Nephron (organoid): ENCODE data around the gene ITM2C.

ENCODE experiments used
- H3K27ac Mint-ChIP-seq, 3 experiments: 2 replicates each; pipeline ENCODE4 v1.8.0; 2020; ENCODE audit warnings: mixed read lengths in 3 of 3, mild to moderate bottlenecking in 2 of 3, moderate library complexity in 1 of 3
- H3K27me3 Mint-ChIP-seq: 2 replicates; pipeline ENCODE4 v1.8.0; 2021; ENCODE audit warnings: low read depth, mild to moderate bottlenecking, moderate library complexity, mixed read lengths
- H3K36me3 Mint-ChIP-seq: 2 replicates; pipeline ENCODE4 v1.8.0; 2020; ENCODE audit warnings: low read depth, mixed read lengths
- H3K4me1 Mint-ChIP-seq: 2 replicates; pipeline ENCODE4 v1.8.0; 2020; ENCODE audit warnings: mixed read lengths
- H3K4me3 Mint-ChIP-seq, 3 experiments: 2 replicates each; pipeline ENCODE4 v1.8.0; 2020; ENCODE audit warnings: mild to moderate bottlenecking in 3 of 3, mixed read lengths in 3 of 3, moderate library complexity in 2 of 3
- H3K9me3 Mint-ChIP-seq: 2 replicates; pipeline ENCODE4 v1.8.0; 2020; ENCODE audit warnings: mixed read lengths
- TF ChIP-seq, protein P1 (sequence below), 3 experiments: fragments of 200-600 bp; sonication (generic); IDR thresholded peaks; one replicate each; pipeline ENCODE4 v1.5.0; 2021; ENCODE audit warnings: antibody characterized with exemption in 3 of 3; ENCODE audit not compliant: unreplicated experiment in 3 of 3

Gene ITM2C

DNA sequence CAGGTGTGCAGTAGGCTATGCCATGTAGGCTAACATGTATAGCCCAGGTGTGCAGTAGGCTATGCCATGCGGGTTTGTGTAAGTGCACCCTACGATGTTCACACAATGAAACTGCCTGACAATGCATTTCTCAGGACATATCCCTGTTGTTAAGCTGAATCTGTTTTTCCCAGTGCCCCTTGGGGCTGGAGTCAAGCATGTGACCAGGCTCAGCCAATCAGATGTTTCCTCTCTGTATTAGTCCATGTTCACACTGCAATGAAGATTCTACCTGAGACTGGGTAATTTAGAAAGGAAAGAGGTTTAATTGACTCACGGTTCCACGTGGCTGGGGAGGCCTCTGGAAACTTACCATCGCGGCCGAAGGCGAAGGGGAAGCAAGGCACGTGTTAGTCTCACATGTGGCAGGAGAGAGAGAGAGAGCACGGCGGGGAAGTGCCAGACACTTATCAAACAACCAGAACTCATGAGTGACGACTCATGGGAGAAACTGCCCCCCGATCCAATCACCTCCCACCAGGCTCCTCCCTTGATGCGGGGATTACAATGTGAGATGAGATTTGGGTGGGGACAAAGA lies 24.2 kb downstream of the ITM2C start:
- H3K4me3 Mint-ChIP-seq: no peak overlapping the region
- H3K36me3 Mint-ChIP-seq: peaks cover 3% of the 10 kb centered on the region
- H3K4me1 Mint-ChIP-seq: peaks cover 14% of the 10 kb centered on the region
- TF ChIP-seq, protein P1, sequence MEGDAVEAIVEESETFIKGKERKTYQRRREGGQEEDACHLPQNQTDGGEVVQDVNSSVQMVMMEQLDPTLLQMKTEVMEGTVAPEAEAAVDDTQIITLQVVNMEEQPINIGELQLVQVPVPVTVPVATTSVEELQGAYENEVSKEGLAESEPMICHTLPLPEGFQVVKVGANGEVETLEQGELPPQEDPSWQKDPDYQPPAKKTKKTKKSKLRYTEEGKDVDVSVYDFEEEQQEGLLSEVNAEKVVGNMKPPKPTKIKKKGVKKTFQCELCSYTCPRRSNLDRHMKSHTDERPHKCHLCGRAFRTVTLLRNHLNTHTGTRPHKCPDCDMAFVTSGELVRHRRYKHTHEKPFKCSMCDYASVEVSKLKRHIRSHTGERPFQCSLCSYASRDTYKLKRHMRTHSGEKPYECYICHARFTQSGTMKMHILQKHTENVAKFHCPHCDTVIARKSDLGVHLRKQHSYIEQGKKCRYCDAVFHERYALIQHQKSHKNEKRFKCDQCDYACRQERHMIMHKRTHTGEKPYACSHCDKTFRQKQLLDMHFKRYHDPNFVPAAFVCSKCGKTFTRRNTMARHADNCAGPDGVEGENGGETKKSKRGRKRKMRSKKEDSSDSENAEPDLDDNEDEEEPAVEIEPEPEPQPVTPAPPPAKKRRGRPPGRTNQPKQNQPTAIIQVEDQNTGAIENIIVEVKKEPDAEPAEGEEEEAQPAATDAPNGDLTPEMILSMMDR (IDR thresholded peaks at IDR 0.05; ENCODE audit: unreplicated experiment in 3 of 3): no peak
- H3K9me3 Mint-ChIP-seq: no peaks in the 10 kb centered on the region
- peaks cover 3% of the 10 kb centered on the region for H3K27me3 Mint-ChIP-seq
- peak overlapping the region in 1 of 3 experiments; percentile 13 for H3K27ac Mint-ChIP-seq

DNA sequence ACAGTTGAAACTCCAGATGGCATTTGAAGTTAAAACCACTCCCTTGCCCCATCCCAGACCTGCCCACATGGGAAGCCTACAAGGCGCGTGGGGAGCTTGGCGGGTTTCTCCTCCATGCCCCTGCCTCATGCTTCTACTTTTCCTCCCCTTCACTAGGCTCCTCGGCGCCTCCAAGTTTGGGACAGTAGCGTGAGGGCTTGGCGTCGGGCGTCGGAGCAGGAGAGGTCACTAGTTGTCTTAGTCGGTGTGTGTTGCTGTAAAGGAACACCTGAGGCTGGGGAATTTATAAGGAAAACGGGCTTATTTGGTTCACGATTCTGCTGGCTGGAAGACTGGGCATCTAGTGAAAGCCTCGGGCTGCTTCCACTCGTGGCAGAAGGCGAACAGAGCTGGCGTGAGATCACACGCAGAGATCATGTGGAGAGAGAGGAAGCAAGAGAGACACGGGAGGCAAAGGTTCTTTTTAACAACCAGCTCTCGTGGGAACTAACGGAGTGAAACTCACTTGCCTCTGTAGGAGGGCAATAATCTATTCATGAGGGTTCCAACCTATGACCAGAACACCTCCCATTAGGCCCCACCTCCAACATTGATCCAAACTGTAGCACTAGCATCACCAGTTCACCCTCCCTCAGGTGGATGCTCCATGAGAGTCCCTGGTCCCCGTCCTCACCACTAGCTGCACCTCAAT lies 25.3 kb downstream of the ITM2C start:
- Mint-ChIP-seq H3K4me1 (peaks cover 13% of the 10 kb centered on the region), H3K27ac (peak overlapping the region in 1 of 3 experiments; percentile 19), H3K27me3 (peaks cover 3% of the 10 kb centered on the region), H3K4me3 (no peak overlapping the region), H3K36me3 (peaks cover 3% of the 10 kb centered on the region), H3K9me3 (no peaks in the 10 kb centered on the region)
- TF ChIP-seq, protein P1 (IDR thresholded peaks at IDR 0.05; ENCODE audit: unreplicated experiment in 3 of 3): no peak

DNA sequence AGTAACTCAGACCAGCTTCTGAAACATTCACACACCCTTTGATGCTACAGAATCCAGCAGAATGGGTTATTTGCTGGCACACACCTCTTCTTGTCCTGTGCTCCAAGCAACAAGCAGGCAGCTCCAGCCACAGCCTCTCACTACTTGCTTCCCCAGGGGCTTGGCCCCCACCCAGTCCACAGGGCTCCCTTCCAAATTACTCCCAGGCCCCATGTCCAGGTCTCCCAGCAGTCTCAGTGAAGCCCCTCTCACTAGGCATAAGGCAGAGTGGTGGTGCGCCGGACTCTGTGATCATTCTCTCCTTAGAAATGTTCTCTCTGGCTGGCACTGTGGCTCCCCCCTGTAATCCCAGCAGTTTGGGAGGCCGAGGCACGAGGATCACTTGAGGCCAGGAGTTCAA lies 25.9 kb downstream of the ITM2C start:
- peaks cover 3% of the 10 kb centered on the region for H3K27me3 Mint-ChIP-seq
- H3K27ac Mint-ChIP-seq: peak overlapping the region in 1 of 3 experiments; percentile 19
- no peaks in the 10 kb centered on the region for H3K9me3 Mint-ChIP-seq
- TF ChIP-seq, protein P1 (IDR thresholded peaks at IDR 0.05; ENCODE audit: unreplicated experiment in 3 of 3): no peak
- H3K36me3 Mint-ChIP-seq: peaks cover 3% of the 10 kb centered on the region
- H3K4me1 Mint-ChIP-seq: peaks cover 7% of the 10 kb centered on the region
- no peak overlapping the region for H3K4me3 Mint-ChIP-seq

DNA sequence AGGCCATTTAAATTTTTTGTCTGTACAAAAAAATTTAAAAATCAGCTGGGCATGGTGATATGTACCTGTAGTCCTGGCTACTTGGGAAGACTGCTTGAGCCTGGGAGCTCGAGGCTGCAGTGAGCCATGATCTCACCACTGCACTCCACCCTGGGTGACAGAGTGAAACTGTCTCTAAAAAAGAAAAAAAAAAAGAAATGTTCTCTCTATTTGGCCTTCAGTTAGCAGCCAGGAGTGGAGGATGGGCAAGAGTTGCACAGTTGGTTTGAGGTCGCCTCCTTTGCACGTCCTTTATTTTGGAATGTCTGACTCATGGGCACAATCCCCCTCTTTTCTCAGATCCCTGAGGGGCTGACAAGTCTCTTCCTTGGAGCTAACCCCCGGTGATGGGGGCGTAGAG lies 26.3 kb downstream of the ITM2C start:
- TF ChIP-seq, protein P1 (IDR thresholded peaks at IDR 0.05; ENCODE audit: unreplicated experiment in 3 of 3): no peak
- H3K9me3 Mint-ChIP-seq: no peaks in the 10 kb centered on the region
- H3K27ac Mint-ChIP-seq: peak overlapping the region in 1 of 3 experiments; percentile 19
- peaks cover 3% of the 10 kb centered on the region for H3K4me1 Mint-ChIP-seq
- H3K27me3 Mint-ChIP-seq: peaks cover 3% of the 10 kb centered on the region
- H3K4me3 Mint-ChIP-seq: no peak overlapping the region
- H3K36me3 Mint-ChIP-seq: peaks cover 3% of the 10 kb centered on the region

DNA sequence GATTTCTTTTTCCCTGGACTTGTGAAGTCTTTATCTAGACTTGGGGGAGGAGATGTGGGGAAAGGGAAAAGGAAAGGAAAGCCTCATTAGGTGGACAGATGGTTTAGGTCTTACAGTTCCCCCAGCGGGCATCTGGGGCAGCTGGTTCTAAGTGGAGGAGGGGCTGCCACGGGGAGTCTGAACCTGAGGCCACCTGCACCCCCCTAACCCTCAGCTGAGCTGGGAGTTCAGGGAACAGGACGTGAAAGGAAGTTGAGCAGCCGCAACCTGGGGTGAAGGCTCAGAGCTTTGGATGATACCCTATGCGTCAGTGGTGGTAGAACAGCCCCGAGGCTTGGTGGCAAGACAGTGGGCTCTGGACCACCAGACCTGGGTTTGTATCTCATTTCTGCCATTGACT lies 26.8 kb downstream of the ITM2C start:
- Mint-ChIP-seq H3K27me3 (peaks cover 3% of the 10 kb centered on the region), H3K9me3 (no peaks in the 10 kb centered on the region), H3K36me3 (peaks cover 3% of the 10 kb centered on the region), H3K4me1 (no peaks in the 10 kb centered on the region), H3K27ac (peak overlapping the region in 1 of 3 experiments; percentile 19), H3K4me3 (no peak overlapping the region)
- TF ChIP-seq, protein P1 (IDR thresholded peaks at IDR 0.05; ENCODE audit: unreplicated experiment in 3 of 3): no peak

DNA sequence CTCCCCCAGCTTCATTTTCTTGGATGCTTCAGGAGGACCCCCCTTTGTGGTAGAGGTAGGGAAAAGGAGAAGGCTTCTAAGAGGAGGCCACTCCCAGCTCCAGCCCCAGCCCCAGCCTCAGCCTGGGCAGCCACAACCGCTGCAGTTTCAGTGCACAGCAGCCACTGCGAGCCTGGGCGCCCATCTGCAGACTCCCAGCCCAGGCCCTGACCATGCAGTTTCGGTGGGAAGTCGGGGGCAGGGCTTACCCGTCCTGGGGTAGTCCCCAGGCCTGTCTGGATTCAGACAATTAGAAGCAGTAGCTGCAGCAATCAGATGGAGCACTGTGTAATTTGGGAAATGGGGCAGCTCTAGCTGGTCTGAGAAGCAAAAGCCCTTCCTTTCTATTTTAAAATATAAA lies 28.6 kb downstream of the ITM2C start:
- H3K36me3 Mint-ChIP-seq: peaks cover 3% of the 10 kb centered on the region
- TF ChIP-seq, protein P1 (IDR thresholded peaks at IDR 0.05; ENCODE audit: unreplicated experiment in 3 of 3): no peak
- no peak overlapping the region for H3K27ac Mint-ChIP-seq
- no peaks in the 10 kb centered on the region for H3K4me1 Mint-ChIP-seq
- H3K9me3 Mint-ChIP-seq: no peaks in the 10 kb centered on the region
- H3K4me3 Mint-ChIP-seq: no peak overlapping the region
- peaks cover 3% of the 10 kb centered on the region for H3K27me3 Mint-ChIP-seq
